Prostate gland (tissue), 2 donors: ENCODE data around the gene INSYN2B. TPM values are rescaled to one million over a fixed set of nuclear protein-coding genes. Genes with fewer than 3 reads are reported as not detected.

ENCODE experiments used
- DNase-seq: peaks from one replicate; pipeline ENCODE4 v3.0.0-alpha.2; 2019; ENCODE audit warnings: low spot score
- H3K27ac ChIP-seq, 2 donors: fragments of 200-600 bp; sonication (generic); 2 replicates each; pipeline ENCODE4 v1.5.1; 2017 to 2019
- H3K27me3 ChIP-seq: fragments of 200-600 bp; sonication (generic); replicated peaks from 2 replicates; pipeline ENCODE4 v1.5.1; 2019; ENCODE audit not compliant: insufficient read depth
- H3K36me3 ChIP-seq, 2 donors: fragments of 200-600 bp; sonication (generic); 1 replicate in 1 of 2; 2 replicates in 1 of 2; pipeline versions ENCODE4 v1.5.1 to v1.8.1; 2017 to 2019
- H3K4me1 ChIP-seq: fragments of 200-600 bp; sonication (generic); replicated peaks from 2 replicates; pipeline ENCODE4 v1.5.1; 2019
- H3K4me3 ChIP-seq, 2 donors: fragments of 200-600 bp; sonication (generic); 2 replicates each; pipeline ENCODE4 v1.5.1; 2017 to 2019
- H3K9me3 ChIP-seq: fragments of 200-600 bp; sonication (generic); 2 replicates; pipeline ENCODE4 v1.5.1; 2017
- POLR2A ChIP-seq: fragments of 450-650 bp; IDR thresholded peaks from one replicate; pipeline ENCODE4 v1.6.1; 2016; ENCODE audit warnings: antibody characterized with exemption, mild to moderate bottlenecking
- POLR2AphosphoS5 ChIP-seq: sonication (generic); formaldehyde crosslinking; IDR thresholded peaks from one replicate; pipeline ENCODE4 v1.6.1; 2017; ENCODE audit warnings: antibody characterized with exemption
- WGBS: methylation state at CpG from one replicate; pipeline ENCODE4 v1.1.5; 2018; 5-methylcytosine and 5-hydroxymethylcytosine counted together
- intact Hi-C: fragments of 100-400 bp; cut with DNase I; formaldehyde crosslinking; loops from one replicate; pipeline ENCODE4 v1.14.2; 2022
- total RNA-seq, 2 donors: library from RNA; depleted of rRNA; stranded (reverse); fragments of >200 nt; gene quantifications; one replicate each; pipeline ENCODE4 v1.1.0, GENCODE V29; 2016
- TF ChIP-seq, protein P1 (sequence below), 4 experiments: fragments of 200-600 bp in 2 of 4; fragments of 450-650 bp in 2 of 4; sonication (generic) in 2 of 4; IDR thresholded peaks; 1 replicate in 3 of 4; 2 replicates in 1 of 4; pipeline ENCODE4 v1.5.1; 2016 to 2019; ENCODE audit warnings: antibody characterized with exemption in 4 of 4, mild to moderate bottlenecking in 2 of 4, moderate library complexity in 2 of 4

INSYN2B gene
- total RNA-seq, 2 donors from 2014 or later = 0.17 to 8.4 TPM

DNA sequence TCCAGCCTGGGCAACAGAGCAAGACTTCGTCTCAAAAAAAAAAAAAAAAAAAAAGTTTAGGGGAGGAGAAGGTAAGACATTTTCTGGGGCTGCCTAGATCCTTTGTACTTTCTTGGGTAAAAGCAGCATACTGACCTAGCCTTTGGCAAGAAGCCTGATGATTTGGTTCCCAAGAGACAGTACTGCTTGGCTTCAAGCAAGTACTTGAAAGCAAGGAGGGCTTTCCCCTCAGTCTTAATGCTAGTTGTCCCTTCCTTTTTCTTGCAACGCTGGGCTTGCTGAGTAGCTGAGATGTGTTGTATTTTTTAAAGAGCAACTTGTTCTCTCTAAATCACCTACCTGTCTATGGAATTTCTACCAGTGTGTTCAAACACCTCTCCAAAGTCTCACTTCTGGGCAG, 76.2 kb downstream of the INSYN2B start:
- intact Hi-C loops = no loop called here
- no peaks in the 10 kb centered on the region for H3K36me3 ChIP-seq
- no peak overlapping the region for H3K27ac ChIP-seq
- 40% methylated on average over 2 of the region's 2 CpGs for WGBS
- no peak for DNase-seq
- no peaks in the 10 kb centered on the region for H3K4me1 ChIP-seq
- H3K4me3 ChIP-seq = no peak overlapping the region
- H3K9me3 ChIP-seq = no peaks in the 10 kb centered on the region
- TF ChIP-seq POLR2AphosphoS5 (no peak), POLR2A (no peak)
- TF ChIP-seq, protein P1, sequence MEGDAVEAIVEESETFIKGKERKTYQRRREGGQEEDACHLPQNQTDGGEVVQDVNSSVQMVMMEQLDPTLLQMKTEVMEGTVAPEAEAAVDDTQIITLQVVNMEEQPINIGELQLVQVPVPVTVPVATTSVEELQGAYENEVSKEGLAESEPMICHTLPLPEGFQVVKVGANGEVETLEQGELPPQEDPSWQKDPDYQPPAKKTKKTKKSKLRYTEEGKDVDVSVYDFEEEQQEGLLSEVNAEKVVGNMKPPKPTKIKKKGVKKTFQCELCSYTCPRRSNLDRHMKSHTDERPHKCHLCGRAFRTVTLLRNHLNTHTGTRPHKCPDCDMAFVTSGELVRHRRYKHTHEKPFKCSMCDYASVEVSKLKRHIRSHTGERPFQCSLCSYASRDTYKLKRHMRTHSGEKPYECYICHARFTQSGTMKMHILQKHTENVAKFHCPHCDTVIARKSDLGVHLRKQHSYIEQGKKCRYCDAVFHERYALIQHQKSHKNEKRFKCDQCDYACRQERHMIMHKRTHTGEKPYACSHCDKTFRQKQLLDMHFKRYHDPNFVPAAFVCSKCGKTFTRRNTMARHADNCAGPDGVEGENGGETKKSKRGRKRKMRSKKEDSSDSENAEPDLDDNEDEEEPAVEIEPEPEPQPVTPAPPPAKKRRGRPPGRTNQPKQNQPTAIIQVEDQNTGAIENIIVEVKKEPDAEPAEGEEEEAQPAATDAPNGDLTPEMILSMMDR (IDR thresholded peaks at IDR 0.05) = no peak
- H3K27me3 ChIP-seq = no peaks in the 10 kb centered on the region

DNA sequence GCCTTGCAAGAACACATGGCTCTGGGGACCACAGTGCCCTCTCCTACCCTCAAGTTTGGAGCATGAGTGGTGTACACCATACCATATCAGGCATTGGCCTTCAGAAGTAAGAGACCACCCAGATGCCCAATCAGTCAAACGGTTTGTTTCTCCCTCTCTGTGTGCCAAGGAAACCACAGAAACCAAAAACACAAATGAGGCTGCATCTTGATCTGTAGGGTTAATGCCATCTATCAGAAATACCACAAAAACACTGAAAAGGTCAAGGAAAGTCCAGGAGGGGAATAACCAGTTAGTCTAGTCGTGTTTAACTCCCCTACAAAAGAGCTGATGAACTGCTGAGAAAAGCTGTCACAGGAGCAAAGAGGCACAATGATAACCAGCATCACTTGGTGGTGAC, 78.4 kb downstream of the INSYN2B start:
- H3K27ac ChIP-seq = no peak overlapping the region
- intact Hi-C loops = no loop called here
- no peak for DNase-seq
- no peaks in the 10 kb centered on the region for H3K4me1 ChIP-seq
- no peak overlapping the region for H3K4me3 ChIP-seq
- 48% methylated on average over 2 of the region's 2 CpGs for WGBS
- TF ChIP-seq POLR2A (no peak), POLR2AphosphoS5 (no peak)
- TF ChIP-seq, protein P1 (IDR thresholded peaks at IDR 0.05) = no peak
- H3K27me3 ChIP-seq = no peaks in the 10 kb centered on the region
- no peaks in the 10 kb centered on the region for H3K9me3 ChIP-seq
- H3K36me3 ChIP-seq = no peaks in the 10 kb centered on the region

- WGBS = 96% methylated on average over 4 of the region's 4 CpGs
- no peaks in the 10 kb centered on the region for H3K4me1 ChIP-seq
- H3K9me3 ChIP-seq = no peaks in the 10 kb centered on the region
- H3K27ac ChIP-seq = no peak overlapping the region
- H3K27me3 ChIP-seq = no peaks in the 10 kb centered on the region
- intact Hi-C loops = no loop called here
- no peak for TF ChIP-seq POLR2AphosphoS5
- TF ChIP-seq POLR2A = no peak
- TF ChIP-seq, protein P1 (IDR thresholded peaks at IDR 0.05) = no peak
- no peaks in the 10 kb centered on the region for H3K36me3 ChIP-seq
- no peak for DNase-seq
- H3K4me3 ChIP-seq = no peak overlapping the region
Observed at GRCh38 chr5:169897481-169897880, 82.8 kb downstream of the INSYN2B start.

GRCh38 chr5:169895926-169896325, 84.4 kb downstream of the INSYN2B start:
- intact Hi-C loops = no loop called here
- no peak for DNase-seq
- Histone ChIP-seq H3K4me1 (no peaks in the 10 kb centered on the region), H3K4me3 (no peak overlapping the region), H3K27me3 (no peaks in the 10 kb centered on the region), H3K9me3 (no peaks in the 10 kb centered on the region), H3K36me3 (no peaks in the 10 kb centered on the region), H3K27ac (no peak overlapping the region)
- TF ChIP-seq POLR2A (no peak), POLR2AphosphoS5 (no peak)
- TF ChIP-seq, protein P1 (IDR thresholded peaks at IDR 0.05) = no peak
- WGBS = 39% methylated on average over 7 of the region's 7 CpGs

GRCh38 chr5:169893571-169893970, 86.7 kb downstream of the INSYN2B start:
- Histone ChIP-seq H3K27ac (no peak overlapping the region), H3K36me3 (no peaks in the 10 kb centered on the region), H3K4me3 (no peak overlapping the region), H3K9me3 (no peaks in the 10 kb centered on the region), H3K4me1 (no peaks in the 10 kb centered on the region), H3K27me3 (no peaks in the 10 kb centered on the region)
- no peak for DNase-seq
- no peak for TF ChIP-seq POLR2A
- TF ChIP-seq POLR2AphosphoS5 = no peak
- TF ChIP-seq, protein P1 (IDR thresholded peaks at IDR 0.05) = no peak
- intact Hi-C loops = no loop called here
- 61% methylated on average over 2 of the region's 2 CpGs for WGBS
